Mucosa of stomach (tissue), 1 donor: Measurements from ENCODE around the gene GCLC.
A peak's percentile ranks its signal among the peaks of the same experiment; 100 is the strongest.

ENCODE experiments used
- H3K27me3 ChIP-seq: one replicate; pipeline ENCODE4 v1.7.0; 2013; ENCODE audit warnings: mild to moderate bottlenecking, low read length; ENCODE audit not compliant: control insufficient read depth, insufficient read depth
- H3K36me3 ChIP-seq: one replicate; pipeline ENCODE4 v1.7.0; 2013; ENCODE audit warnings: low read length; ENCODE audit not compliant: control insufficient read depth, insufficient read depth
- H3K4me1 ChIP-seq: one replicate; pipeline ENCODE4 v1.7.0; 2013; ENCODE audit warnings: mild to moderate bottlenecking, low read length; ENCODE audit not compliant: control insufficient read depth, insufficient read depth
- H3K4me3 ChIP-seq: one replicate; pipeline ENCODE4 v1.7.0; 2013; ENCODE audit warnings: low read length
- H3K9ac ChIP-seq: one replicate; pipeline ENCODE4 v1.7.0; 2013; ENCODE audit warnings: mild to moderate bottlenecking, low read length, moderate library complexity
- H3K9me3 ChIP-seq: one replicate; pipeline ENCODE4 v1.7.0; 2013; ENCODE audit warnings: mild to moderate bottlenecking, low read length, moderate library complexity; ENCODE audit not compliant: control insufficient read depth
- donor health status: Pancreatic carcinoma.

GCLC gene

DNA sequence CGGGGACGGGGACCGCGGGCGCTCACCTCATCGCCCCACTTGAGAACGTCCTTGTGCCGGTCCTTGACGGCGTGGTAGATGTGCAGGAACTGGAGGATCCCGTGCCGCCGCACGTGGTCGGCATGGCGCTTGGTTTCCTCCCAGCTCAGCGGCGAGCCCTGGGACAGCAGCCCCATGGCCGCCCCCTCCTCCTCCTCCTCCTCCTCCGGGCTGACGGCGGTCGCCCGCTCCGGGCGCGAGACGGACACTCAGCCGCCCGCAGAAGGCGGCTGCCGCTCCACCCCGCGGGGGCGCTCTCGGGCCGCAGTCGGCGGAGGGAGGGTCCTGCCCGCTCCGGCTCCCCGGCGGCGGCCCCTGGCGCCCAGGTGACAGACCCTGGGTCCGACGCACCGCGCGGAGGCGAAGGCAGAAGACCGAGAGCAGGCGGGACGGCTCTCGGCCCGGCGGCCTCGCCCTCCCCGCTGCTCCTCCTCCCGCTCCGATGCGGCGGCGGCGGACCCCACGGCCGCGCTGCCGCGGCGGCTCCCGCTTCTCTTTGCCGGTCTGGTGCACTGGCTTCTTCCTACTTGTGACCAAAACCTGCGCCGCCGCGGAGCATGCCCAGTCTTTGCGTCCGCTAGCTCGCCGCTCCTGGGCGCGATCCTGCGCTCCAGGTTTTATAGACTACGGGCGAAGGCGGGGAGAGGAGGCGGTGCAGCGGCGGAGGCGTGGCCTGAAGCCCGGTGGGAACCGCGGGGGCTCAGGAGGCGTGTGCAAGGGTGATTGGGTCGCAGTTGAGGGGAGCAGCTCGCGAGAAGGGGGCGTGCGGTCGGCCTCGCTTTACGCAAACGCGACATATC lies at the start of gene GCLC:
GCLC (minus strand) TSS at position 632 of the 839 bp plus-strand sequence; CDS start at position 176, 456 bp downstream.
- H3K4me1 ChIP-seq: peaks cover 25% of the 10 kb centered on the region
- peak within 1 kb of the TSS; percentile 74 for H3K9ac ChIP-seq
- H3K9me3 ChIP-seq: no peaks in the 10 kb centered on the region
- no peaks in the 10 kb centered on the region for H3K36me3 ChIP-seq
- peak within 1 kb of the TSS; percentile 68 for H3K4me3 ChIP-seq
- no peaks in the 10 kb centered on the region for H3K27me3 ChIP-seq

DNA sequence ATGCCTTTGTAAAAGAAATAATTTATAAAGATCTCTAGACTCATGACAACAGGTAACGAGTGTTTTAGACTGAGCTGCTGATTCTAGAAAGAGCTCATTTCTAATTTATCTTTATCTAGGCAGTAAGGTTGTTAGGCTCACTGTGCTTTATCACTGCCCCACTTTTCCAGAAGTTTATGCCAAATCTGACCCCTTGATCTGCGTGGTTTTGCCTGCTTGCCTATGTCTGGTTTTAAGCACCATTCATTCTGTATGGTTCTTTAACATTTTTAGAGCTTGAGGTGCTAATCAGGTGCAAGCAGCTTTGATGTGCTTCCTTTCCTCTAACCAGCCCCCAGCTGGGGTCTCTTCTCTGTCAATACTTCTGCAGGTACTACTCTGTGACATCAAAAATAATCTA lies 49.7 kb upstream of the GCLC start:
- peaks cover 8% of the 10 kb centered on the region for H3K4me1 ChIP-seq
- H3K36me3 ChIP-seq: no peaks in the 10 kb centered on the region
- no peaks in the 10 kb centered on the region for H3K9me3 ChIP-seq
- H3K27me3 ChIP-seq: no peaks in the 10 kb centered on the region
- no peak overlapping the region for H3K4me3 ChIP-seq
- H3K9ac ChIP-seq: no peak overlapping the region

DNA sequence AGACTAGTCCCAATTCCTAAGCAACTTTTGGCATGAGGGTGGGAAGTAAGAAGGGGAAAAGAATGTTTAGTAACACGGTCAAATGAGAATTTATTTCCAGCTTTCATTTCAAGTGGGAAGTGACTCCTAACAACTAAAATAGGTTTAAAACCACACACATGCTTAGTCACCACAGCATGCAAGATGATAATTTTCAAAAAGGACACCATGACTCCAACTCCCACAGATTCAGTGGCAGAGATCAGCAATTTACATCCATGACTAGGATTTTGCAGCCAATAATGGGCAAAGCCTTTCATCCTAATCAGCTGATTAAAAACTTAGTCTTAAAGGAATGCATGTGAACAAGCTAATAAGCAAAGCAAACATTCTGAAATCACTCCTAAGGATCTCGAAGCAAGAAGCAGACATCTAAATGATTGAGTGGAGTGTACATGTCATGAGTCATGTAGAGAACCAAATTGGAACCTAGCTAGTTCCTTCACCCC lies 48.1 kb upstream of the GCLC start:
- Histone ChIP-seq H3K36me3 (no peaks in the 10 kb centered on the region), H3K9ac (no peak overlapping the region), H3K4me3 (no peak overlapping the region), H3K9me3 (no peaks in the 10 kb centered on the region), H3K4me1 (peaks cover 22% of the 10 kb centered on the region), H3K27me3 (no peaks in the 10 kb centered on the region)

DNA sequence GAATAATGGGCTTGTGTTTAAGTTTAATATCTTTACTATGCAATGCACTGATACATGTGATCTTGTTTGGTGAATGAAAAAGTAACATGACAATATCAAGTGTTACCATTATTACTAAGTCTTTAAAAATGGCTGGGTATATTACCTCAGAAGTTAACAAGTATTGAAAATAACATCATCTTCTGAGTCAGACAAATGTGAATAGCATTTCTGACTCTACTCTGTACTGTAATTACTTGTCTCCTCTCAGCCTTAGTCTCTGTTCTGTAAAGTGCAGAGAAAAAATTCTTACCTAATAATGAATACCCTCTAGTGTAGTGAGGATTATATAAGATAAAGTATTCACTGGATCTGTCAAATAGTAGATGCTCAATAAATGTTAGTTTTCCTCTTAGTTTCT lies 47.0 kb upstream of the GCLC start:
- H3K27me3 ChIP-seq: no peaks in the 10 kb centered on the region
- H3K9ac ChIP-seq: no peak overlapping the region

DNA sequence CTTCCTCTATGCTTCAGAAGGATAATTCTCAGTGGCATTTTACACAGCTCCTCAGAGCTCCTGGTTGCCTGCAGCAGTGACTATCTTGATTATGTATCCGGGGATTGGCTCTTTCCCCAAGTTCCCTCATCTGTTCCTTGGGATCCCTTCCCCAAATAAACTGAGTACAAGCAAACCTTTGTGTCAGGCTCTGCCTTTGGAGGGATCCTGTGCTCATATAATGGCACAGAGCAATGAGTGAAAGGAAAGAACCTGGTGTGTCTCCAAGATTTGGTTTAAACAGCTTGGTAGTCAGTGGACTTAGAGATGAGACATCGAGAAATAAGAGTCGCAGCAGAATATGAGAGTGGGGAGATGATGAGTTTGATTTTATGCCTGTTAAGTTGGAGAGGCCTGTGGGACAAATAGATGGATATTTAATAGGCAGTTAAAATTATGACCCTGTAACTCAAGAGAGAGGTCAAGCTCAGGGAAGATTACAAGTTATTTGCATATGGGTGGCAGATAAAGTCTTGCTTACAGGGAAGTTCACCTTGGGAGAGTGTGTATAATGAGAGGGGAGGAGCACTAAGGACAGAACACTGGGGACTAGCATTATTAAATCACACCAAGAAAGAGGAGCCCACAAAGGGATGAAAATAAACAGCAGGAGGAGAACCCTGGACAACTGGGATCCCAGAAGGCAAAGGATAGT lies 44.1 kb upstream of the GCLC start:
- no peak overlapping the region for H3K4me3 ChIP-seq
- H3K9me3 ChIP-seq: no peaks in the 10 kb centered on the region
- H3K36me3 ChIP-seq: no peaks in the 10 kb centered on the region
- no peak overlapping the region for H3K9ac ChIP-seq
- peaks cover 37% of the 10 kb centered on the region for H3K4me1 ChIP-seq
- H3K27me3 ChIP-seq: no peaks in the 10 kb centered on the region

More for the DNA sequence above, 47.0 kb upstream of the GCLC start:
- Histone ChIP-seq H3K4me1 (peaks cover 22% of the 10 kb centered on the region), H3K9me3 (no peaks in the 10 kb centered on the region), H3K36me3 (no peaks in the 10 kb centered on the region), H3K4me3 (no peak overlapping the region)

DNA sequence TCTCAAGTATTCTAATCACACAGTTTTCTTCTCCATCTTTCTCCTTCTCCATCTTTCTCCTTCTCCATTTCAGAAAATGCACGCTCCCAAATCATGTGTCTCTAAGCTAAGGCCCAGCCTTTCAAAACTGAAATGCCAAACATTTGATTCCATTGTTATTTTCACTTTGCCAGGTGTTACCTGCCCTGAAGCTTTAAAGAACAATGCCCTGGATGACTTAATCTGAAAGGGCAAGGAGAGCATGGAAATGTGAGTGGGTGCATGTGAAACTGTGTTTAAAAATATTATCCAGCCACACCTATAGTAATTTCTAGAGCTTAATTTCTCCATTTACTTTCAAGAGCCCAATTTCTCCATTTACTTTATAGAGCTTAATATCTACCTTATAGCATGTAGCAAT lies 42.4 kb upstream of the GCLC start:
- no peak overlapping the region for H3K9ac ChIP-seq
- H3K9me3 ChIP-seq: no peaks in the 10 kb centered on the region
- no peaks in the 10 kb centered on the region for H3K27me3 ChIP-seq
- H3K36me3 ChIP-seq: no peaks in the 10 kb centered on the region
- peaks cover 40% of the 10 kb centered on the region for H3K4me1 ChIP-seq
- no peak overlapping the region for H3K4me3 ChIP-seq

DNA sequence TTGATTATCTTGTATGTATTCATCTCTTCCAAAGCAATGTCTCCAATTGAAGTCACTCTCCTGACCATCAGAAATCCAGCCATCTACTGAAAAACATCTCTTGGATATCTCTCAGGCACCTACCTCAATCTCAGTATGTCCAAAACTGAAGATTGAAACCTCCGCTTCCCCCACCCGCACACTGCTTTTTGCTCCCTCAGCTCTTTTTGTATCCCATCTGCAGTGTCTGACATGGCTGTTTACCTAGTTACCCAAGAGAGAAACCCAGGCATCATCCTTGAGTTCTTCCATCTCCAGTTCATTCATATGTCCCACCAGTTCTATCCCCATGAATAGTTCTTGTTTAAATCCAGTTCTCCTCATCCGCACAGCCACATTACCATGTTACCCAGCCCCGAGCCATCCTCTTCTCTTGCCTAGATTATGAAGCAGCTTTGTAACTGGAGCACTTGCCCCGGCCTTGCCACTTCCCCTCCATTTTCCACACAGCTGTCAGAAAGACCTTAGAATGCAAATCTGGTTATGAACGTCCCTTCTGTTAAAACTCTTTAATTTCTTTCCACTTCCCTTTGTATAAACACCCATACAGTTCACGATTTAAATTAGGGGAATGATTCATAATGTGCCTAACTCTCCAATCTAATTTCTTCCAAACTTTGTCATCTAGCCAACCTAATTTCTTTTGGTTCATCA lies 40.5 kb upstream of the GCLC start:
- no peak overlapping the region for H3K4me3 ChIP-seq
- H3K9ac ChIP-seq: no peak overlapping the region
- H3K36me3 ChIP-seq: no peaks in the 10 kb centered on the region
- peaks cover 44% of the 10 kb centered on the region for H3K4me1 ChIP-seq
- no peaks in the 10 kb centered on the region for H3K9me3 ChIP-seq
- no peaks in the 10 kb centered on the region for H3K27me3 ChIP-seq

DNA sequence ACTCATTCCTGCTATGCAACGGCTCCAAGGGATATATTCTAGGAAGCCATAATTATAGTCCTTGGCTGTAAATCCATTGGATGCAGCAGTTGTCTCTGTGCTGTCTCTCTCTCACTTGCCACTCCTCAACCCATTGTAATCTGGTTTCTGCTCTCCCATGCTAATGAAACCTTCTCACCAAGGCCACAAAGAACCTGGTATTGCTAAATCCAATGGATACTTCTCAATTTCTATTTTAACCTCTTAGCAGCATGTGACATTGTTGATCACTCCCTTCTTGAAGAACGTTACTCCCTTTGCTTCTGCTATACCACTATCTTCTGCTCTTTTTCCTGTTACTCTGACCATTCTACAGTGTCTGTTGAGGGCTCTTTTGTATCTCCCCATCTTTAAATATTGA lies 39.8 kb upstream of the GCLC start:
- Histone ChIP-seq H3K9me3 (no peaks in the 10 kb centered on the region), H3K27me3 (no peaks in the 10 kb centered on the region), H3K4me1 (peaks cover 44% of the 10 kb centered on the region), H3K9ac (no peak overlapping the region), H3K36me3 (no peaks in the 10 kb centered on the region), H3K4me3 (no peak overlapping the region)

DNA sequence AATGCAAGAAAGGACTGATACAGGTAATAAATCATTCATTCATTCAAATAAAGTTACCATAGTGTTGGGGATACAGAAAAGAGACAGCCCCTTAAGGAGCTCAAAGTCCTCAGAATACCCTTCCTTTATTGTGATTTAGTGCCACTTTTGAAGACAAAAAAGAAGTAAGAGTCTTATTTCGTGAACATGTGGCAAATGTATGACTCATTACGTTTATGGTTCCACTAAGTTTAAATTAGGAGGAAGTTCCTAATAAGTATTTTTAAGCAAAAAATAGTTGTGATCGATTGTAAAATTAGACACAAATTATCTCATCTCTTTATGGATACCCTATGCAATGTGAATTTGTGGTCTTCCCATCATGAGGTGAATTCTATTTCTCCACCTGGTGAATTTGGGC lies 38.5 kb upstream of the GCLC start:
- H3K27me3 ChIP-seq: no peaks in the 10 kb centered on the region
- peaks cover 33% of the 10 kb centered on the region for H3K4me1 ChIP-seq
- H3K4me3 ChIP-seq: no peak overlapping the region
- H3K9ac ChIP-seq: no peak overlapping the region
- H3K9me3 ChIP-seq: no peaks in the 10 kb centered on the region
- H3K36me3 ChIP-seq: no peaks in the 10 kb centered on the region

DNA sequence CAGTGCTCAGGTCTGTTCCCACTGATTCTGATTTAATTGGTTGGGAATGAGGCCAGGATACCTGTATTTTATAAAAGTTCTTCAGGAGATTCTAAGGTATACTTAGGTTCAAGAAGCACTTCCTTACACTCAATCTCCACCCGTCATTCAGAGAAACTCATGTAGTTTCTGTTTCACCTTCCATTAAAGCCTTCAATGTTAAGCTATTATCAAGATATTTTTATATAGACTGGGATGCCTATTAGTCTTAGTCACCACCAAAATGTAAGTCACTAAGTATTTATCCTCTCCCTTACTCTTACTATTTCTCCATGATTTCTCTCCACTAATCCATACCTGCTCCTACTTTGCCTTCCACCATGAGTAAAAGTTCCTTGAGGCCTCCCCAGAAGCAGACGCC lies 38.1 kb upstream of the GCLC start:
- Histone ChIP-seq H3K4me3 (no peak overlapping the region), H3K9ac (no peak overlapping the region), H3K4me1 (peaks cover 30% of the 10 kb centered on the region), H3K36me3 (no peaks in the 10 kb centered on the region), H3K9me3 (no peaks in the 10 kb centered on the region), H3K27me3 (no peaks in the 10 kb centered on the region)

DNA sequence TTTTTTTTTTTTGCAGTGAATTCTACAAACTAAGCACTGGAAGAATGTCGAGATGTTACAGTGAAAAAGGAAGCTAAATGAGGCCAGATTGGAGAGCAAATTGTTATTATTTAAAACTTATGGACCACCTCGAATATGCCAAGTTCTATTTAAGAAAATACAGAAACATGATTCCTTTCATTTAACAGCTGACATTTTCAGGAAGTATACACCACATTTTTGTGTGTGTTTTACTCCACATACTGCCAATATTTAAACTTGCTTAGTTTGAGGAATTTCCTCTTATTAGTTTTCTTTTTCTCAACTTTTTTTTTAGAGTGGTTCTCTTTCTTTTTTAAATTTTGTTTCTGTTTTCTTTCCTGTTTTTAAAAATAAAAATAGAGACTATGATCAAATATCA lies 37.0 kb upstream of the GCLC start:
- no peaks in the 10 kb centered on the region for H3K36me3 ChIP-seq
- H3K9ac ChIP-seq: no peak overlapping the region
- H3K9me3 ChIP-seq: no peaks in the 10 kb centered on the region
- no peaks in the 10 kb centered on the region for H3K27me3 ChIP-seq
- no peak overlapping the region for H3K4me3 ChIP-seq
- peaks cover 30% of the 10 kb centered on the region for H3K4me1 ChIP-seq
